Chondrocyte (in vitro differentiated cells): ENCODE measurements around the gene CD46. TPM values are rescaled to one million over a fixed set of nuclear protein-coding genes. Genes with fewer than 3 reads are reported as not detected.

ENCODE experiments used
- DNase-seq: peaks from one replicate; pipeline ENCODE4 v3.0.0; 2021; ENCODE audit warnings: mixed read lengths, low spot score
- H3K27ac Mint-ChIP-seq: one replicate; pipeline ENCODE4 v1.8.0; 2021; ENCODE audit warnings: mild to moderate bottlenecking, moderate library complexity, mixed read lengths; ENCODE audit not compliant: unreplicated experiment
- H3K27me3 Mint-ChIP-seq: 2 replicates; pipeline ENCODE4 v1.8.0; 2021; ENCODE audit warnings: low read depth, mixed read lengths
- H3K36me3 Mint-ChIP-seq: 2 replicates; pipeline ENCODE4 v1.8.0; 2021; ENCODE audit warnings: low read depth, mixed read lengths
- H3K4me1 Mint-ChIP-seq: 2 replicates; pipeline ENCODE4 v1.8.0; 2021; ENCODE audit warnings: low read depth, mild to moderate bottlenecking, mixed read lengths
- H3K4me3 Mint-ChIP-seq: one replicate; pipeline ENCODE4 v1.8.0; 2021; ENCODE audit warnings: mild to moderate bottlenecking, moderate library complexity, mixed read lengths; ENCODE audit not compliant: unreplicated experiment
- H3K9me3 Mint-ChIP-seq: 2 replicates; pipeline ENCODE4 v1.8.0; 2021; ENCODE audit warnings: low read depth, mixed read lengths
- total RNA-seq: library from RNA; stranded (reverse); gene quantifications from 3 replicates; pipeline ENCODE4 v1.2.1, GENCODE V29; 2021
- TF ChIP-seq, protein P1 (sequence below): fragments of 200-600 bp; sonication (generic); IDR thresholded peaks from 2 replicates; pipeline ENCODE4 v1.5.0; 2021; ENCODE audit warnings: antibody characterized with exemption, mild to moderate bottlenecking, moderate library complexity

The CD46 gene
- total RNA-seq, 1 donor from 2014 or later = 96.4 TPM

DNA sequence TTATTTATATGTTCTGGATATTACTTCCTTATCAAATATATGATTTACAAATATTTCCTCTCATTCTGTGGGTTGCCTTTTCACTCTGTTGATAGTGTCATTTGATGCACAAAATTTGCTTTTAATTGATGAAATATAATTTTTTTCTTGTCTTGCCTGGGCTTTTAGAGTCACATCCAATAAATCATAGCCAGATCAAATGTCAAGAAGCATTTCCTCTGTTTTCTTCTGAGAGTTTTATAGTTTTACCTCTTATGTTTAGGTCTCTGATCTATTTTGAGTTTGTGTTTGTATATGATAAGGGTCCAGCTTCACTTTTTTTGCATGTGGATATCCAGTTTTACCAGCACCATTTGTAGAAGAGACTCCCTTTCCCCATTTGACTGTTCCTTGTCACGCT lies 29.5 kb downstream of the CD46 start:
- TF ChIP-seq, protein P1, sequence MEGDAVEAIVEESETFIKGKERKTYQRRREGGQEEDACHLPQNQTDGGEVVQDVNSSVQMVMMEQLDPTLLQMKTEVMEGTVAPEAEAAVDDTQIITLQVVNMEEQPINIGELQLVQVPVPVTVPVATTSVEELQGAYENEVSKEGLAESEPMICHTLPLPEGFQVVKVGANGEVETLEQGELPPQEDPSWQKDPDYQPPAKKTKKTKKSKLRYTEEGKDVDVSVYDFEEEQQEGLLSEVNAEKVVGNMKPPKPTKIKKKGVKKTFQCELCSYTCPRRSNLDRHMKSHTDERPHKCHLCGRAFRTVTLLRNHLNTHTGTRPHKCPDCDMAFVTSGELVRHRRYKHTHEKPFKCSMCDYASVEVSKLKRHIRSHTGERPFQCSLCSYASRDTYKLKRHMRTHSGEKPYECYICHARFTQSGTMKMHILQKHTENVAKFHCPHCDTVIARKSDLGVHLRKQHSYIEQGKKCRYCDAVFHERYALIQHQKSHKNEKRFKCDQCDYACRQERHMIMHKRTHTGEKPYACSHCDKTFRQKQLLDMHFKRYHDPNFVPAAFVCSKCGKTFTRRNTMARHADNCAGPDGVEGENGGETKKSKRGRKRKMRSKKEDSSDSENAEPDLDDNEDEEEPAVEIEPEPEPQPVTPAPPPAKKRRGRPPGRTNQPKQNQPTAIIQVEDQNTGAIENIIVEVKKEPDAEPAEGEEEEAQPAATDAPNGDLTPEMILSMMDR = no peak
- Mint-ChIP-seq H3K9me3 (peaks cover 13% of the 10 kb centered on the region), H3K36me3 (peaks cover 19% of the 10 kb centered on the region)

DNA sequence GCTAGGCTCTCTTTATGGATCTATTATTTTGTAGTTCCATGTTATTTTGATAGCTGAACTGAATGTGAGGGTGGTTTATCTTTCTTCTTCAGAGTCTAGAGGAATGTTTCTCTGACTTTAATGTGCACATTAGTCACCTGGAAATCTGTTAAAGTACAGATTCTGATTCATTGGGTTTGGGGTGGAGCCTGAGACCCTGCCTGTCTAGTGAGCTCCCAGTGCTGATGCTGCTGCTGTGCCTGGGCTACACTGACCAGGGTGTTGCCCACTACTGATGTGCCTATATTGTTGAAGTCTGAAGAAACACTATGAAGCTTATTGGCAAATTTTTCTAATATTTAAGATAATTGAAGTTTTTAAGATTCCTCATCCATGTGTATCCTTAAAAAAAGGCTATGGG lies 35.9 kb downstream of the CD46 start:
- DNase-seq = no peak
- Mint-ChIP-seq H3K9me3 (no peaks in the 10 kb centered on the region), H3K4me3 (no peak overlapping the region), H3K27ac (no peak overlapping the region), H3K36me3 (peaks cover 5% of the 10 kb centered on the region), H3K27me3 (no peaks in the 10 kb centered on the region), H3K4me1 (no peaks in the 10 kb centered on the region)
- TF ChIP-seq, protein P1 = no peak

More for the DNA sequence above, 29.5 kb downstream of the CD46 start:
- Mint-ChIP-seq H3K4me1 (no peaks in the 10 kb centered on the region), H3K27ac (no peak overlapping the region), H3K27me3 (no peaks in the 10 kb centered on the region), H3K4me3 (no peak overlapping the region)
- no peak for DNase-seq

GRCh38 chr1:207789386-207789785 lies 37.5 kb downstream of the CD46 start:
- Mint-ChIP-seq H3K27ac (no peak overlapping the region), H3K36me3 (peaks cover 5% of the 10 kb centered on the region), H3K27me3 (no peaks in the 10 kb centered on the region), H3K4me1 (no peaks in the 10 kb centered on the region), H3K4me3 (no peak overlapping the region), H3K9me3 (no peaks in the 10 kb centered on the region)
- TF ChIP-seq, protein P1 = no peak
- no peak for DNase-seq

- Mint-ChIP-seq H3K36me3 (peaks cover 1% of the 10 kb centered on the region), H3K27me3 (no peaks in the 10 kb centered on the region), H3K27ac (no peak overlapping the region), H3K4me1 (no peaks in the 10 kb centered on the region), H3K4me3 (no peak overlapping the region), H3K9me3 (no peaks in the 10 kb centered on the region)
- no peak for DNase-seq
- TF ChIP-seq, protein P1 = no peak
Measured at GRCh38 chr1:207789792-207790787, 38.2 kb downstream of the CD46 start.

- H3K27ac Mint-ChIP-seq = no peak overlapping the region
- no peak for DNase-seq
- H3K4me3 Mint-ChIP-seq = no peak overlapping the region
- no peaks in the 10 kb centered on the region for H3K9me3 Mint-ChIP-seq
- H3K4me1 Mint-ChIP-seq = no peaks in the 10 kb centered on the region
- peaks cover 6% of the 10 kb centered on the region for H3K36me3 Mint-ChIP-seq
- TF ChIP-seq, protein P1 = no peak
- H3K27me3 Mint-ChIP-seq = no peaks in the 10 kb centered on the region
Measured at GRCh38 chr1:207791290-207791689, 39.4 kb downstream of the CD46 start.
